ENCODE results near the gene DGKG. TPM values are rescaled to one million over a fixed set of nuclear protein-coding genes. Genes with fewer than 3 reads are reported as not detected.

Gene DGKG
- total RNA-seq, 1 donor from 2014 or later = 0.04 TPM

GRCh38 chr3:186152361-186152798 lies 209.7 kb downstream of the DGKG start:
- Mint-ChIP-seq H3K4me3 (no peak overlapping the region), H3K27ac (no peak overlapping the region), H3K4me1 (peaks cover 3% of the 10 kb centered on the region), H3K9me3 (no peaks in the 10 kb centered on the region), H3K27me3 (ENCODE audit: low read depth) (no peaks in the 10 kb centered on the region), H3K36me3 (no peaks in the 10 kb centered on the region)
- DNase-seq (ENCODE audit: low spot score in 2 of 2, unreplicated experiment in 2 of 2) = no peak
- TF ChIP-seq, protein P1, sequence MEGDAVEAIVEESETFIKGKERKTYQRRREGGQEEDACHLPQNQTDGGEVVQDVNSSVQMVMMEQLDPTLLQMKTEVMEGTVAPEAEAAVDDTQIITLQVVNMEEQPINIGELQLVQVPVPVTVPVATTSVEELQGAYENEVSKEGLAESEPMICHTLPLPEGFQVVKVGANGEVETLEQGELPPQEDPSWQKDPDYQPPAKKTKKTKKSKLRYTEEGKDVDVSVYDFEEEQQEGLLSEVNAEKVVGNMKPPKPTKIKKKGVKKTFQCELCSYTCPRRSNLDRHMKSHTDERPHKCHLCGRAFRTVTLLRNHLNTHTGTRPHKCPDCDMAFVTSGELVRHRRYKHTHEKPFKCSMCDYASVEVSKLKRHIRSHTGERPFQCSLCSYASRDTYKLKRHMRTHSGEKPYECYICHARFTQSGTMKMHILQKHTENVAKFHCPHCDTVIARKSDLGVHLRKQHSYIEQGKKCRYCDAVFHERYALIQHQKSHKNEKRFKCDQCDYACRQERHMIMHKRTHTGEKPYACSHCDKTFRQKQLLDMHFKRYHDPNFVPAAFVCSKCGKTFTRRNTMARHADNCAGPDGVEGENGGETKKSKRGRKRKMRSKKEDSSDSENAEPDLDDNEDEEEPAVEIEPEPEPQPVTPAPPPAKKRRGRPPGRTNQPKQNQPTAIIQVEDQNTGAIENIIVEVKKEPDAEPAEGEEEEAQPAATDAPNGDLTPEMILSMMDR (IDR thresholded peaks at IDR 0.05; ENCODE audit: unreplicated experiment) = no peak

- H3K4me3 Mint-ChIP-seq = no peak overlapping the region
- H3K27me3 Mint-ChIP-seq (ENCODE audit: low read depth) = no peaks in the 10 kb centered on the region
- no peaks in the 10 kb centered on the region for H3K36me3 Mint-ChIP-seq
- DNase-seq (ENCODE audit: low spot score in 2 of 2, unreplicated experiment in 2 of 2) = no peak
- peaks cover 3% of the 10 kb centered on the region for H3K4me1 Mint-ChIP-seq
- TF ChIP-seq, protein P1 (IDR thresholded peaks at IDR 0.05; ENCODE audit: unreplicated experiment) = no peak
- no peak overlapping the region for H3K27ac Mint-ChIP-seq
- H3K9me3 Mint-ChIP-seq = no peaks in the 10 kb centered on the region
These were observed 210.7 kb downstream of the DGKG start for GRCh38 chr3:186151077-186151971.

- Mint-ChIP-seq H3K36me3 (no peaks in the 10 kb centered on the region), H3K4me3 (no peak overlapping the region), H3K27ac (no peak overlapping the region), H3K4me1 (peaks cover 3% of the 10 kb centered on the region), H3K9me3 (no peaks in the 10 kb centered on the region), H3K27me3 (ENCODE audit: low read depth) (no peaks in the 10 kb centered on the region)
- TF ChIP-seq, protein P1 (IDR thresholded peaks at IDR 0.05; ENCODE audit: unreplicated experiment) = no peak
- DNase-seq (ENCODE audit: low spot score in 2 of 2, unreplicated experiment in 2 of 2) = no peak
These were observed 211.8 kb downstream of the DGKG start for GRCh38 chr3:186150041-186150830.

DNA sequence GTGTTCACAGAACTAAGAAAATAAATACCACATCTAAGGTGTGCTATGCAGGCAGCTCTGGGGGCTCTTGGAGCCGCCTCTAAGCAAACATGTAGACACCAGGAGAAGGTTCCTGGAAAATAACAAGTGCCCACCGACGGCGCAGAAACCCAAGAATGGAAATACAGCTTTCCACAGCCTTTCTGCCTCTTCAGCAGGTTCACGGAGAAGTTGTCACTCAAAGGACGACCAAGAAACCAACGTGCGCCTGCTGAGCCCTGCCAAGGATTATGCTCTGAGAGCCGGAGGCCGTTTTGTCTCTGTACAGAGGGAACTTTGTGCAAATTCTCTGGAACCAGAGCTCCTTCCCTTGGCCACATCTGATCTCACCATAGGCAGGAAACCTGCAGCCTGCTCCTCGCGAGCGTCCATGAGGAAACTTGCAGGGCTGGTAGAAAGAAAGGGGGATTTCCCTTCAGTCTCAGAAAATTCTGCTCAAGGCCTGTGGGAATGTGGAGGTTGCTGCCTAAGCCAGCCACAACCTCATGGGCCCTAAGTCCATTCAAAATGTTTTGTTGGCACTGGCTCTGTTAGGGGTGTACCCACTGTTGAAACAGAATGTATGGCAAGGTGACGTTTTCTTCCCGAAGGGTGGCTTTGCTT lies 212.6 kb downstream of the DGKG start:
- TF ChIP-seq, protein P1 (IDR thresholded peaks at IDR 0.05; ENCODE audit: unreplicated experiment) = no peak
- Mint-ChIP-seq H3K27me3 (ENCODE audit: low read depth) (no peaks in the 10 kb centered on the region), H3K27ac (no peak overlapping the region), H3K4me1 (peaks cover 3% of the 10 kb centered on the region), H3K36me3 (no peaks in the 10 kb centered on the region), H3K4me3 (no peak overlapping the region), H3K9me3 (no peaks in the 10 kb centered on the region)
- no peak for DNase-seq (ENCODE audit: low spot score in 2 of 2, unreplicated experiment in 2 of 2)

GRCh38 chr3:186144257-186144656 lies 217.8 kb downstream of the DGKG start:
- no peaks in the 10 kb centered on the region for H3K27me3 Mint-ChIP-seq (ENCODE audit: low read depth)
- no peak overlapping the region for H3K4me3 Mint-ChIP-seq
- H3K36me3 Mint-ChIP-seq = no peaks in the 10 kb centered on the region
- H3K9me3 Mint-ChIP-seq = no peaks in the 10 kb centered on the region
- no peak overlapping the region for H3K27ac Mint-ChIP-seq
- TF ChIP-seq, protein P1 (IDR thresholded peaks at IDR 0.05; ENCODE audit: unreplicated experiment) = no peak
- DNase-seq (ENCODE audit: low spot score in 2 of 2, unreplicated experiment in 2 of 2) = no peak
- peaks cover 23% of the 10 kb centered on the region for H3K4me1 Mint-ChIP-seq
